NCI-H226 (cell line): ENCODE measurements around the gene PTPDC1.

Source experiments
- DNase-seq: peaks from one replicate; pipeline ENCODE4 v3.0.0-alpha.2; 2015

Gene PTPDC1

DNA sequence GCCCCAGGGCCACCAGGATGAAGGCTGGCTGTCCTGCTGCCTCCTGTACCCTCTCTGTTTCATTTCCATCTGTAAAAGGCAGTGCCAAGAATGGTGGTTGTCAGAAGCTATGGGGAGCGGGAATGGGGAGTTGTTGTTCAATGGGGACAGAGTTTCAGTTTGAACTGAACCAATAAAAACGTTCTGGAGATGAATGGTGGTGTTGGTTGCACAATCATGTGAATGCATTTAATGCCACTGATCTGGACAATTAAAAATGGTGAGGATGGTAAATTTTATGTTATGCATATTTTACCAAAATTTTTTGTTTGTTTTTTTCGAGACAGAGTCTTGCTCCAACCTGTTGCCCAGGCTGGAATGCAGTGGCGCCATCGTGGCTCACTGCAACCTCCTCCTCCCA is 58.1 kb downstream of the PTPDC1 start:
- no peak for DNase-seq

DNA sequence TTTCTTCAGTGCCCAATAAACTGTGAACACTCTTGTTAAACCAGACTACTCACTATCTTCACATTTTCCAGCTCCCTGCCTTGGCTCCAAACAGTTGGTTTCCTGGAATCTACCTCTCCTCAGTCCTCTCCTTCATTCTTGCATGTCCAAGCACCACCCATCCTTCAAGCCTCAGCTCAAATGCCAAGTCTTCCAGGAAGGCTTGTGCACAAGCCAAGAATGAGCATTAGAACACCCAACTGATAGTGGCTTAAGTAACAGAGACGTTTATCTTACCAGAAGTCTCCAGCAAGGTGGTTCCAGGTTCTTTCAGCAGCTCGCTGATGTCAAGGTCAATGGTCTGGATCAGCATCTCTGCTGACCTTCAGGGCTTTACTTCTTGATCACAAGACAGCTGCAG is 60.1 kb downstream of the PTPDC1 start:
- peak; percentile 77 for DNase-seq

DNA sequence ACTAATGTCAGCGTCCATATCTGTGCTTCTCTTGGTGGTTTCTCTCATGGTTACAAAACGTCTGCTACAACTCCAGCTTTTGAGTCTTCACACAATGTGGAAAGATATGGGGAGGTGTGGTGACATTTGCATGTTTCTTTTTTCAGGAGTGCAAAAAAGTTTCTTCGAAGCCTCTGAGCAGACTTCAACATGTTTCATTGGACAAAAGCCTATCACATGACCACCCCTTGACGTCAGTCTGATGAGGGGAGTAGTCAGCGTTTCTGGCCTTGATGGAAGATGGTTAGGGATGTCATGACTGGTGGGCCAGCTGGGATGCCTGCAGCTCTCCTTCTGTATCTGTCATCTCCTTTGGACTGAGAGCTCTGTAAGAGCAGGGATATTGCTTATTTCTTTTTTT is 61.4 kb downstream of the PTPDC1 start:
- DNase-seq = no peak

DNA sequence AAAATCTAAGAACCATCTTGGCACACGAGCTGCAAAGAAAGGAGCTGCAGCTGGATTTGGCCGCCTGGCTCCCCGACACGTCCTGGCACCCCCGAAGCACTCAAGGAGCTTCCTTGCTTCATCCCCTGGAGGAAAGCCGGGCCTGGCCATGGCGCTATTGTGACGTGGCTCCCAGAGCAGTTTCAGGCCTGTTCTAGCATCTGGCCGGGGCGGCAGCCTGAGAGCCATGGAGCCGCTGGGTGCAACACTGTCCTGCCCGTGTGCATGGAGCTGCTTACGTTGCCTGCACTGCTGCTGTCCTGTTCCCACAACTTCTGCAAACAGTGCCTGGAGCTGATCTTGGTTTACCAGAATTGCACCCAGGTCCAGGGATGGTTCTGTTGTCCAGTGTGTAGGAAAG is 63.5 kb downstream of the PTPDC1 start:
- no peak for DNase-seq

DNA sequence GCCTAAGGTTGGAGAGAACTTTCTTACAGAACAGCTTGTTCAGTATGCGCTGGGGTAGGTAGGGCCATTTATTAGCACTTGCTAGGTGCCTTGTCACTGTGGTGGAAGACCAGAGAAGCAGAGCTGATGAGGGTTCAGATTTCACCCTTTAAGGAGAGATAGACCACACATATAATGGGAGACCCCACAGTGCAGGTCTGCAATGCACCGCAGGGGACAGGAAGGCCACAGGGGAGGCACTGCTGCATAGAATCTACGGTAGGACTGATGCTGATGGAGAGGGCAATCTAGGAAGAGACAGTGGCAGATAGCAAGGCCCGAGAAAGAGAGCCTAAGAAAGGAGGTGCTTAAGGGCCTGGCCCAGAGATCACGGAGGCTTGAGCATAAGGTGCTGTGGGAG is 64.2 kb downstream of the PTPDC1 start:
- no peak for DNase-seq

DNA sequence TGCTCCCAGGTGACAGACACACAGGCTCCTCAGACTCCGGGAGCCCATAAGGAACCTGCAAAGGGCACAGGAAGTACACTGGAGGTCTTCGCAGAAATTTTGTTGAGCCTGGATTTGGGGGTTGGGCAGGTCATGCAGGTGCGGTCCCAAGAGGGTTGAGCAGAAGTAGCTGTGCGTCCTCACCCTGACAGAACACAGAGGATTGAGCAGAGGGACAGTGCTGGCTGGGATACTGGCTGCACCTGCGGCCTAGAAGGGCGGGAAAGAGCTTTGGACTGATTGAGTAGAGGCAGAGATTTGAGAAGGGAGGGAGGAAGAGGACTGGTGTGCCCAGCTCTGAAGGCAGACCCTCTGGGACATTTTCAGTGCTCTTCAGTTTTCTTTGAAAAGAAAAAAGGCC is 65.4 kb downstream of the PTPDC1 start:
- no peak for DNase-seq

DNA sequence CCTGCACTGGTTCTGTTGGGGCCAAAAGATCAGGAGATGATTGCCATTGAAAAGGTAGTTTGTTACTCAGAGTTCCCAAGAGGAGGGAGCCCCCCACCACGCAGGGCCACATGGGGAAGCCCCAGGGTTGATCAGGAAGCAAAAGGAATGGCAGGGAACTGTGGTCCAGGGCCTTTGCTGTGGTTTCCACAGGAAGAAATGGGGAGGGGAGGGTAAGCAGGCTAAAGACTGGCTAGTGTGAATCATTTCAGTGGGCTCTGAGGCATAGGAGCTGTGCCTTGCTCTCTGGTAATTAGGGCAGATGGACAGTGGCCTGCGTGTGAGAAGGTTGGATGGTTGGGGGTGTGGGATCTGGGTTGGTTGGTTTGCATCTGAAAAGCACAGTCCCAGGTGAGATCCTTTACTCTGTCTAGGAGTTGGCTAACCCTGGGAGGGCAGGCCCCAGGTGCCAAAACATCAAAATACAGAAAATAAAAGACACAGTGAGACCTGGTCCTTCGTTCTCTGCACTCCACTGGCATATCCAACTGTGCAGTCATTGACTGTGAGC is 66.1 kb downstream of the PTPDC1 start:
- DNase-seq = no peak

DNA sequence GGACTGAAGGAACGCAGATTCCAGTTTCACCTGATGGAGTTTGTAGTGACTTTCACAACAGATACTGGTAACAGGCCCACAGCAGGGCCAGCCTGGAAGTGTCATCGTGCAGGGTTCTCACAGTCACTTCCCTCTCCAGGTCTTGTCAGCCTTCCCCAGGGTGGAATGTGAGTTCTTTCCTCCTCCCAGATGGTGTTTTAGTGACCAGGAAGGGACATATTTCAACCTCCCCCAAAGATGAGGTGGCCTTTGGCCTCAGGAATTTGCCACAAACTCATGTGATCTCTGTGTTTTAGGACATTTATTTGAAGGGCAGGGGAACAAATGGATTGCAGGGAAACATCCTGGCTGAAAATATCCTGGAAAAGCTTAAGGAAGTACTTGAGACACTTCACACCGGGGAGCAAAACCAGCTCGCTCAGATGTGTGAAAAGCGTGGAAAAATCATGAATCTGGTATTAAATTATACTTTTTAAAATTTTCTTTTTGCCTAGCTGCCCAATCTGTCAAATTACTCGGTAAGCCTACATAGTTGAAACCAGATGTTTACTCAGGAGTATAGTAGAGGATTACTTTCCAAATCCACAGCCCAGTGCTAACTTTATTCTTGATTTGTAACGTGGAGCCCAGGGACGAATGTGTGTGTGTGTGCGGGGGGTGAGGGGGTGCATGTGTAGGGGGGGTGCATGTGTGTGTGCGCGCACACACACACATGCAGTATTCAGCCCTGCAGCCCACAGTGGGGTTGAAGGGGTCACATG is 66.8 kb downstream of the PTPDC1 start:
- no peak for DNase-seq

DNA sequence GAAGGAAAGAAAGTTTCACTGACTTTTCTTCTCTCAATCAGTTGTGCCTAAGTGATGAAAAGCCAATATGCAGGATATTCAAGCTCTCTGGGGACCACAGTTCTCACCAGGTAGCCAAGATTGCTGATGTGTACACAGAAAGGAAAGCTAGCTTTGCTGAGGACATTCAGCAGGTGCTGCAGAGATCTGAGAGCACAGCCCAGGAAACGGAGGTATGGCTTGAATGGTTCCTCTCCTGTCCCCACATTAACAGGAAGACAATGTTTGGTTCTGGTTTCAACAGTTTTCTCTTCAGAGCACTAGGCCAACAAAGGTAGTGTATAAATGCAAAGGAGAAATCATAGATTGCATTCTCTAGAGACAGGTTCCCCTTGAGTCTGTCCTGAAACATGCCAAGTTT is 69.6 kb downstream of the PTPDC1 start:
- no peak for DNase-seq

DNA sequence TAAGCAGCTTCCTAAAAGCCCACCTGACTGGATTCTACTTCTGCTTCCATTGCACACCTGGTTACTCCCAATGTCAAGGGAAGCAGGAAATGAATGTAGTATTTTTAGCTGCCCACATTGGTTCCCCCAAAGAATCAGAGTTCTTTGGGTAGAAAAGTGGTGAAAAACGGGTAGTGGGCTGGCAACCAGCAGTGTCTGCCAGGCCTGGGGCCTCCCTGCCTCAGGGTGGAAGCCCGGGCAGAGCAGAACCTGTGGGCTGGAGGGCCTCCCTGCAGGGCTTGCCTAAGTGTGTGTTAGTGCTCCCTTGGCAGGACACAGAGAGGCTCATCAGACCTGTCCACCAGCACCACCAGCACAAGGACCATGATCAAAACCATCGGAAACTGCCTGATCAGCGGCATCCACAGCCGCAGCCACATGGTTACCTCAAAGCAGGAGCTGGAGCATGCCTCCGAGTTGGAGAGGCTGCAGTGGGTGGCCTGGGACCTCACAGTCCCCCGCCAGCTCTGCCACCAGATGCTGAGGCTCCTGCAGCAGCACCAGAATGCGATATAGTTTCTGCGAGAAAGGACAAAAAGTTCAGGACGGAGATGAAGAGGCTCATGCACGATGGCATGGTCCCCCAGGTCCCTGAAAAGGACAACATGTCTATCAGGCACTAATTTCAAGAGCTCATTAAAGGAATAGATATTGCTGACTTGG is 72.2 kb downstream of the PTPDC1 start:
- no peak for DNase-seq

DNA sequence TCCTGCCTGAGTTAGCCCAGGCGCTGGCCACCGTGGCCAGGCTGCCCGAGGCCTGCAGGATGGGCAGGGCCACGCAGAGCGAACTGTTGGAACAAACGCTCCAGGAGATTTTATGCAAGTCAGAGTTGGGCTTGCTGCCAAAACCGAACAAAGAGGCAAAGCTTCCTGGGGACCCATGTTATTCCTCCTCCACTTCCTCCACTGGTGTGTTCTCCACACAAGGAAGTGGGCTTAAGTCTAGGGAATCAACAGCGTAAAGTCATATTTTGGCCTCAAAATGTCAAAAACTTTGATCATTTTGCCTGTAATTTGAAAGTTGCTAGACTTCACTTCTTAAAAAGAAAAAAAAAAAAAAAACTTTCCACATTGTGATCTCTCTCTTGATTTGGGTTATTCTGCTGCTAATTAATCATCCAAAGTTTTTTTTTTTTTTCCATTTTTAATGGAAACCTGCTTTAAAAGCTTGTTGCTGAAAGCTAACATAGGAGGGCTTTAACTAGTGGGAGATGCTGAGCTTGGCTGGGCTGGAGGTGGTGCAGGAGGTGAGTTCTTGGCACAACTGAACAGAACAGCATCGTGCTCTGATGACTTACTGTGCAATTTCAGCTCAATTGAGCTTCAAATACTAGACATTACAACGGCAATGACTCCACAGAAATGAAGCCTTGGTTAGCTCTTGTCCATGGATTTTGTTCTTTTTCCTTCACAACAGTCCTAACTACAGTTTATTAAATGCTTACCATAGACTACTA is 73.0 kb downstream of the PTPDC1 start:
- DNase-seq = peak; percentile 23
